Activated T-helper 1 cell treated with Interleukin-2 at 50 U/mL for 16 hours (primary cell): ENCODE results near the gene BANF2.
"Not testable (repeated sequence)": the region's sequence is repeated elsewhere in the genome, so short reads cannot be mapped to it uniquely, and the experiment has no call there.

ENCODE experiments used
- DNase-seq: peaks from one replicate; pipeline ENCODE4 v3.0.0-alpha.2; 2020; ENCODE audit warnings: low read depth

BANF2 gene

DNA sequence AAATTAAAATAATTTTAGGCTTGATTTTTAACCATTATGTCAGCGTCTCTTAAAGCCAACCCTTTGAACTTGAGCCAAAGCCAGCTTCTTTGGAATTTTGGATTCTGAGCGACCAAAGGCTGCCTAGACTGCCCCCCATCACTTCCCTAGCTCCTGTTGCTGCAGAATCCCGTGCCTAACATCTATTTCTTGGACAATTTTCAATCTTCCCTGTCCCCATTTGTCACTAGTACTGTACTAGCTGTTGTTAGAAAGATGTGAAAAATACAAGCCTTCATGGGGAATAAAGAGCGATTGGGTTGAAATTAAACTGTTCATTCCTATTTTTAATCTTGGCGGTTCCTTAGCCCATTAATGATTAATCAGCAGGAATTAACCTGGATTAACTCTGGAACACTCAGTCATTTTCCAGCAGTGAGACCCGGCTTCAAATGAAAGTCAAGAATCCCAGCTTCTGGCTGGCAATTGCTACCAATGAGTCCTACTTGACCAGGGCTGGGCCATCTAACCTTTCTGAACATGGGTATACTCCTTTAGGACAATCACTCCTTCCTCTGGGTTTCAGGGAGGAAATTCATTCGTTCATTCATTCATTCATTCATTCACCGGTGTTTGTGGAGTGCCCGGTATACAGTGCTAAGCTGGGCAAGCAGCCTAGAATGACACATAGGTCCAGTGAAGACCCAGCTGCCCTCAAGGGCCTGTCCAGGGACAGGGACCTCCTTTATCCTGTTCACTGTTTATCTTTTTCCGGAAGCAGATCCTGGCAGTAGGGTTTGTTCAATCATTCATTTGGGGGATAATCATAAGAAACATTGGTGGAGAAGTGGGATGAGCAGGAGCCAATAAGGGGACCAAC, 16.3 kb upstream of the BANF2 start:
- DNase-seq: no peak

DNA sequence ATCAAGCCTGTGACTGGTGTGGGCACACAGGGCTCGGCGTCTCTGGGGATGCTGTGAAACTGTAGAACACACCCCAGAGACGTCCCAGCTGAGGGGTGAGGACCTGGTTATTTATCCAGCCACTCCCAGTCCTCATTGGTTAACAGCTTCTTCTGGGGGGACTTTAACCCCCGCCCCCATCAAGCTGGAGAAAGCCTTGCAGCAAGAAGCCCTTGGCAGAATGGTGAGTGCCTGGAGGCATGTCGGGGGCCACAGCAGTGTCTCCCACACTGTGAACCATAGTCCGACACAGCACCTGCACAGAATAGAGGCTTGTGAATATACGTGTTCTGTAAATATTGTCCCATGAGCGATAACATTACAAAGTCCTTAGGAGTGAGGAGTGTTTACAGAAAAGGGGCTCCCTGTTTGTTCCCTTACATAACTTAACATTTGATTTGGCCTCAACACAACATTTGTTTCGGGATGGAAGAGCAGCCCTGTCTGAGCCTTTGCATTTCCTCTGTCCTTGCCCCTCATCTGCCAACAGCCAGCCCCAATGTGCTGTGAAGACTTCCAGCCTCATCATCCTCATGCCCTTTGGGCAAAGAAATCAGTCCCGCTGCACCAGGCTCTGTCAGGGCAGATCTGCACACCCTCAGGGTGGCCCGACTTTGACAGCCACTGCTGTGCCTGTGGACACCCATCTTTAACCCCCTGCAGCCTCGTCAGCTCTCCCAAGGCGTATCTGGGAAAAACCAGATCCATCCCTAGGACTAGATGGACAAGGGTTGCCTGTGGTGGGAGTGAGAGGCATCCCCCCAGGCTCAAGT, 15.5 kb upstream of the BANF2 start:
- no peak for DNase-seq

DNA sequence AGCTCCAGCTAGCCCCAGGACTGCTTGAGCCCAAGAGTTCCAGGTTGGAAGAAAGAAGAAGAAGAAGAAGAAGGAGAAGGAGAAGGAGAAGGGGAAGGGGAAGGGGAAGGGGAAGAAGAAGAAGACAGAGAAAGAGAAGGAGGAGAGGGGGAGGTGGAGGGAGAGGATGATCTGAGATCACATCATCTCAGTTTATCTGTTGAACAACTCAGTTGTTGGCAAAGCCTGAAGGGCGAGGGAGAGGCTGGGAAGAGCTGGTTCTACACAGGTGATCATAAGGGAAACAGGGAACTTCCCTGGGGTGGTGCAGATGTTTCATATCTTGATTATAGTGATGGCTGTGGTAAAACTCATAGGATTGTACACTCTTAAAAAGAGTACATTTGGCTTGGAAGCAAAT, 14.6 kb upstream of the BANF2 start:
- DNase-seq: no peak

DNA sequence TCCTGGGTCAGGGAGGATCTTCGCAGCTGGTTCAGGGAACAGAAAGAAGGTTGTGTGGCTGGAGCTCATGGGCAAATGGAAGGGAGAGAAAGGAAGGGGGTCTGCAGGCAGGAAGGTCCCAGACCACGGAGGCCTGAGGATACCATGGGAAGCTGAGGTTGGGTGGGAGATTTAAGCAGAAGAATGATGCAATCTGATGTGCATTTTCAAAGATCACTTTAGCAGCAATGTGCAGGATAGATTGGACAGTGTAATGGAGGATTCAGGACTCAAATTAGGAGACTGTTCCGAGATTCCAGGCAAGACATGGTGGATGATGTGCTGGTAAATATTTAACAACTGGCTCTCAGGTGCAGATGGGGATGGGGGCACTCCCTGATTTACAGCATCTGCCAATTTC, 12.0 kb upstream of the BANF2 start:
- no peak for DNase-seq

DNA sequence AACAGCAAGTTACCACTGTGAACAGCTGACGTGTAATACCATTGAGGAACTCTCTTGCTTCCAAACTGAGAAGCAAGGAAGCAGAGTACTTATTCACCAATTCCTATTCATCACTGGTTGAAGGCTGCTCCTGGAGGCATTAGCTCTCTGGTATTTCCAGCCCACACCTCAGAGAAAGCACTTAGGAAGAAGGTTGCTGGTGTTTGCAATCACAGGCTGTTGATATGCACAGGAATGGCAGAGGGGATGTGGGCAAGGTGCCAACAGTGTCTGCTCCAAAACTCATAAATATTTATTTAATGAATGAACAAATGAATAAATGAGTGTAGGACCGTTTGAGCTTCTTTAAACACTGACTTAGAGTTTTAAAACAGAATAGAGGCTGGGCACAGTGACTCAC, 10.8 kb upstream of the BANF2 start:
- no peak for DNase-seq

DNA sequence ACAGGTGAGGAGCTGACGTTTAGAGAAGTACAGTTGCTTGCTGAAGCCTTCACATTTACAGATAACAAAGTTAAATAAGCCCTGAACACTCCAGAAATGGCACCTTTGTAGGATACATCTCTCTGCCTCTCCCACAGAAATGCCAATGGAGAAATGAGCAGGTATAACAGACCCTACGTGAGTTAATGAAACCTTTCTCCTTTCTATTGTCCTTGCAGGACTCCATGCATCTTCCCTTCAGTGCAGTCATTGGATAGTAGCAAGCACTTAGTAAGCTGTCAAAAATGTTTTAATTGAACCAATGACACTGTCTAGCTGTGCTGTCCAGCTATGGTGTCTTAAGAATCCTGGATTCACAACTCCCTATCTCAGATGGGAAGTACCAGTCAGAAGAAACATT, 9.6 kb upstream of the BANF2 start:
- DNase-seq: no peak

DNA sequence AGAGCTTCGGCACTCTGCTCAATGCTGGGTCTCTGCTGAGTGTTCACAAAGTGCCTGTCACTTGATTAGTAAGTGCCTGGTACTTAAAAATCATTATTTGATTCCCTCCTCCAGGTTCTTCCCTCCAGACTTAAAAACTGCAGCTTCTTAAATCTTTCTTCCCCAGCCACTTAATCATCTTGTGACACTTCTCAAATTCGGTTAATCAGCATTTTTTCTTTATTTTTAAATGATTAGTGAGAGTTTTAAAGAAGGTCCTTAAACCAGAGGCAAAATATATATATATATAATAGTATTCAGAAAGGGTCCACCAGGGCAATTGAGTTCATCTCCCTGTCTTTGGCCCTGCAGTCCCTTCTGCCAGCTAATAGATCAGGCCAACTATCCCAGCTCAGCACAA, 8.0 kb upstream of the BANF2 start:
- no peak for DNase-seq

DNA sequence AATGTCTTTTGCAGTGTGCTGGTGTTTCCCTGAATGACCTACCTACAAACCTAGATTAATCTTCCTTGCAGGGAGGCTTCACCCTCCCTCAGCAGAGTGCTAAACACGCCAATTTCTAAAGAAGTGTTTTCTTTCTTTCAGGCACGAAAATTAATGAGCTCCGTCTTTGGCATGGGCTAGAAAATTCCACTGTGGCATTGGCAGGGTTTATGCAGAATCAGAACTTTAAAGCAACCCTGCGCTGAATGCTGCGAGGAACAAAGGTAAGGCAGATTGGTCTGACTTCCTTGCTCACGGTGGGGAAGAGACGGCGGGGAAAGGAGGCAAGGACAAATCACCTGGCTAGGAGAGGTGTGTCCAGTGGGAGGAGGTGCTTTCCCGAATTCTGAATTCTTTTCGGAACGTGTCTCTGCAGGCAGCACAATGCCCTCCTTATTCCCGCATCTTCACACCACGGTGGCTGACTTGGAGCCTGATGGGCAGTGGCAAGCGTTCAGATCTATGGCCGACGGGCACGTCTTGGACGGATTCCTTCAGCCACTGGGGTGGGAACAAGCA, 6.2 kb upstream of the BANF2 start:
- DNase-seq: no peak

DNA sequence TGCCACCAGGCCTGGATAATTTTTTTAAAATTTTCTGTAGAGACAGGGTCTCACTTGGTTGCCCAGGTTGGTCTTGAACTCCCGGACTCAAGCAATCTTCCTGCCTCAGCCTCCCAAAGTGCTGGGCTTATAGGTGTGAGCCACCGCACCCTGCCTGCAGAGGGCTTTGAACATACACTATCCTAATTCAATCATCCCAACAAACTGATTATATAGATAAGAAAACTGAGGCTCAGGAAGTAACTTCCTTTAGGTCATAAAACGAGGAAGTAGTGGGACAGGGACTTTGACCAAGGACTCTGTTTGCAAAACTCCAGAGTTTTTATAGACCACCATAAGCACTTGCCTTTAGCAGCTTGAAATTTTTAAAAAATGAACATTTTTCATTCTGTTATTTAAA, 5.0 kb upstream of the BANF2 start:
- DNase-seq: no peak

DNA sequence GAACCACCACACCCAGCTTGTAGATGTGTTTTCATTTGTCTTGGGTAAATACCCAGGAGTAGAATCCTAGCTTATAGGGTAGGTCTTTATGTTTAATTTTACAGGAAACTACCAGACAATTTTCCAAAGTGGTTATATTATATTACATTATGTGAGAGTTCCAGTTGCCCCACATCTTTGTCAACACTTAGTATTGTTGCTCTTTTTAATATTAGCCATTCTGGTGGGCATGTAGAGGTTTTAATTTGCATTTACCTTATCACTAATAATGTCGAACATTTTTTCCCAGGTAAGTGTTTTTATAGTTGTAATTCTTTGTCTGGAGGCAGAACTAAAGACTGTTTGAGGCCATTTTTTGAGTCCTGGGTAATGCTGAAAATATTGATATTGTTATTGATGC, 3.5 kb upstream of the BANF2 start:
- DNase-seq: no peak

DNA sequence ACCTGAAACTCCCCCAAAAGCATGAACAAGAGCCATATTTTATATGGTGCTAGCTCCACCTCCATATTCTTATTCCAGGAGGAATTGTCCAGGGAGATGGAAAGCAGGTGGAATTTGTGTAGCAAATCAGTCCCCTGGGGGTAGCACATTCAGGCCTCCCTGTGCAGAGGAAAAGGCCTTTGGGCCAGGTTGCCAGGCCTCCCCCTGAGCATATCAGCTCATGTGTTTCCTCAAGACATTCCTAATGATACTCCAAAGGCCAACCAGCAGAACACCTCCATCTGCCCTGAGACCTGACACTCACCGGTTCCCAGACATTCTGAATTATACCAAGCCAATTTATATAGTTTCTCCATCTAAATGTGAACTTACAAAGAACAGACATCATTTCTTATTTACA, 2.6 kb upstream of the BANF2 start:
- DNase-seq: no peak

DNA sequence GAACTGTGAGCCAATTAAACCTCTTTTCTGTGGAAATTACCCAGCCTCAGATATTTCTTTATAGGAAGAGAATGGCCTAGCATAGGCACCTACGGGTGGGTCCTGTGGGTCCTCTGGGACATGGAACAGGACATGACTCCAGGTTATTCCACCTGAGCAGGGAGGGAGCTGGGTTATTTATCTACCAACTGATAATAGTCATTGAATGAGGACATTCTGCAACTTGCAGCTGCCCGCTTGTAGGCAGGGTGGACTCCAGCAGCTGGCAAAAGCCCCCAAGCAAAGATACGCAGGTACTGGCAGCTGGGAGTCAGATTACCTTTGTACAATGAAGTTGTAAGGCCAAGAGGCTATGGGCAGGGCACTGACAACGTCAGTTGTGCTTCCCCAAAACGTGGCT, 1.4 kb upstream of the BANF2 start:
- no peak for DNase-seq

DNA sequence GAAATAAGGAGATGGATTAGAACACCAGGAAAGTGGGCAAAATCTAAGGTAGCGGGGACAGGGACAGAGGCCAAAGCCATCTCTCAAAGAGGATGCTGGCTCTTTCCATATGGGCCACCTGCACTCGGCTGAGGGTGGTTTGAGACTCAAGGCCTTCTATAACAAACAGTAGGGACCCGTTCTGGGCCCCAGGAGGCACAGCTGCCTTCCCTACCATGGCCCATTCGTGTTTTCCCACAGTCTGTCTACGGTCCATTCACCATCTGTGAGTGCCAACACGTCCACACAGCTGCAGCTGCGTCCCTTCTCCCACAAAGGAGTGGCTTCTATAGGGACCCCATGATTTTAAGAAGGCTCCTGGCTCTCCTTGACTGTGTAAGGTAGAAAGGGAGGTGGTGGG, 871 bp downstream of the BANF2 start:
- no peak for DNase-seq

DNA sequence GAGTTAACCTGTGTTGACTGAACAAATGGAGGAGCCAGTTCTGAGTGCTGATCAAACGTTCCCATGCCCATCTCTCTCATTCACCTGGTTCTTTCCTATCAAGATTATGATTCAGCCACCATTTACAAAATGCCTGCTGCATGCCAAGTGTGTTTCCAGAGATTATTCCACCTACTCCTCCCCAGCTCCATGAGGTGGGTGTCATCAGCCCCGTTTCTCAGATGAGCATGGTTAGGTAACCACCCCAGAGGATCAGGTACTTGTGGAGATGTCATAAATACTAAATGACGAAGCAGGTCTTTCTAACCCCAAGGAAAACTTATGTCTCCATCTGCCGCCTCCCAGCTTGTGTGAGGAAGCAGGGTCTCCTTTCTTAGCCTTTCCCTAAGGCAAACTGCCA, 2.1 kb downstream of the BANF2 start:
- no peak for DNase-seq

DNA sequence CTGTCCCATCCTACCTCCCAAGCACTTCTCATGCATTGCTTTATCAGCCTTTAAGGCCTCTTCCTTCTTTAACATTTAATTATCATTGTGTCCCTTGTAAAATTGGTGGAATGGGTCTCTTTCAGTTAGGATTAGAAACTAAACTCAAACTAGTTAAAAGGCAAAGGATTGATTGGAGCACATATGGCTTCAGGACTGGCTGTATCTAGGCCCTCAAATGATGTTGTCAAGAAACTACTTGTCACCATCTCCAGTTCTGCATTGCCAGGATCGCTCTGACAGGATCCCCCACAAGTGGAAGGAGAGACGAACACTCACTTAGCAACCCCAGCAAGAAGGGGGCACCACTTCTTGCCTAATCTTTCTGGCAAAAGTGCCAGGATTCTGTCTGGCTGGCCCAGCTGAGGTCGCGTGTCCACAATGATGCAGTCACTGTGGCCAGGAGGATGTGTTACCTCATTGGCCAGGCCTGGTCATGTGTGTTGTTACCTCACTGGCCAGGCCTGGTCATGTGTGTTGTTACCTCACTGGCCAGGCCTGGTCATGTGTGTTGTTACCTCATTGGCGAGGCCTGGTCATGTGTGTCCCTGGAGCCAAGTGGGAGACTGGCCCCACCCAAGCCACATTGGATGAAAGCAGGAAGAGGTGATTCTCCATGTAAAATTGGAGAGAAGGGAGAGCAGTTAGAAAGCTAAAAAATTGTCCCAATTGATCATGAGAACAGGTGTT, 5.0 kb downstream of the BANF2 start:
- DNase-seq: no peak

DNA sequence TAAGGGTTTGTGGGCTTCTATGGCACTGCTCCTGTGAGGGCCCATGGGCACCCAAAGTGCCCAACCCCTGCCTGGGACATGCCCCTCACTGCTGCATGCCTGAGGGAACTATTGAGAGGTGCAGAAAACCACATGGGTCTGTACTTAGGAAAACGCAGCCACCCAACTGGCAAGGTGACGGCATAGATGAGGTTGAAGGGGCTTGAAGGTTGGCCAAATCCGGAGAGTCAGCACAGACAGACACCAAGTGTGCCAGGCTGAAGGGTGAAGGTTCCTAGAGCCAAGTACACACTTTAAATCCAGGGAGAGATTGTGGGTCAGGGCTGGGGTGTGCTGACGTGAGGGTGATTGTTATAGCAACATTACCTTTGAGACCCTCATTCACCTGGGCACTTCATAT, 6.2 kb downstream of the BANF2 start:
- DNase-seq: no peak

DNA sequence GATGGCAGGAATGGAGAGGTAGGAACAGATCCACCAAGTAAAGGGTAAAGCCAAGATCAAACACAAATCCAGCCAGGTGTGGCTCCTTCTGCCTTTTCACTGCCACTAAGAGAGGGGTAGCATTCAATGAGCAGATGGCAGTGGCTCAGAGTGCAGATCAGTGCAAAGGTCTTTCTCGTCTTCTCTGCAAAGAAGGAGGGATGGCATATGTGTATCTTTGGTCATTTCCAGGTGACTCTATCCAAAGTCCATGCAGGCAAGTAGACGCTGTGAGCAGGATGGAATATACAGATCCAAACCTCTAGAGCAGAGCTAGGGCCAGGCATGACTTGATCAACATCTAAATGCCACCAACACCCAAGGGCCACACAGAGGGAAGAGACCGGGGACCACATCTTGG, 6.9 kb downstream of the BANF2 start:
- DNase-seq: no peak

DNA sequence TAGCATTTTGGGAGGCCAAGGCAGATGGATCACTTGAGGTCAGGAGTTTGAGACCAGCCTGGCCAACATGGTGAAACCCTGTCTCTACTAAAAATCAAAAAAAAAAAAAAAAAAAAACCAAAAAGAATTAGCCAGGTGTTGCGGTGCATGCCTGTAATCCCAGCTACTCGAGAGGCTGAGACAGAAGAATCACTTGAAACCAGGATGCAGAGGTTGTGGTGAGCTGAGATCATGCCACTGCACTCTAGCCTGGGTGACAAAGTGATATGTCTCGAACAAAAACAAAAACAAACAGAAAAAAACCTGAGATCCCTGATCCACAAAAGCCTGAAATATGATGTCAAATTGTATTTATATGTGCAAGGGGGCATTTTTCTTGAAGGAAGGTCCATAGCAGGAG, 8.2 kb downstream of the BANF2 start:
- DNase-seq: not testable (repeated sequence)

DNA sequence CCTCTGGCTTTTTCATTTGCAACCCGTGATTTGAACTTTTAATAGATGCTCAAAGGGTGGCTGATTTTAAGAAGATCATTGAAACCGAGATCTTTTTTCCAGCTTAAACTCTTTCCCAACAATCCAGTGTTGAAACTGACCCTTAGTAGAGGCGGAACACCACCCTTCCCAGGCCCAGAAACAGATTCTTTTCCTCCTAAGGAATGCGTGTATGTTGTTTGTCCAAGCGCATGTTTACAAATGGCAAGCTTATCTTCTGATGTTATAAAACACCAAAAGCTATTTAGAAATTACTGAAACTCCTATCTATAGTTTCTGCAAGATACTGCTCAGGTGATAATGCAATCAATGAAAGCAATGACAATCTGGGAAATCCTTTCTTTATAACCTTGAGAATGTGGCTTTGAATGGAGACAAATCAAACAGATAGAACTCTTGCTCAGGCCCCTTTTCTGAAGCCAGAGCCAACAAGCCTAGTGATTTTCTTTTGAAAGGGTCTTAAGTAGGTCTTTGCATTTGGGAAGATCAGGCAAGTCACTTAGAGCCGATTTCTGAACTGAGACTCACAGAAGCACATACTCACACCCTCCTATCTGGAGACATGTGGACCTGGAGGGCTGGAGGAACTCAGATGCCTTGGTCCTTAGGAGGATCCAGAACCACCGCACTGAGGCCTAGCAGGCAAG, 9.1 kb downstream of the BANF2 start:
- DNase-seq: no peak

DNA sequence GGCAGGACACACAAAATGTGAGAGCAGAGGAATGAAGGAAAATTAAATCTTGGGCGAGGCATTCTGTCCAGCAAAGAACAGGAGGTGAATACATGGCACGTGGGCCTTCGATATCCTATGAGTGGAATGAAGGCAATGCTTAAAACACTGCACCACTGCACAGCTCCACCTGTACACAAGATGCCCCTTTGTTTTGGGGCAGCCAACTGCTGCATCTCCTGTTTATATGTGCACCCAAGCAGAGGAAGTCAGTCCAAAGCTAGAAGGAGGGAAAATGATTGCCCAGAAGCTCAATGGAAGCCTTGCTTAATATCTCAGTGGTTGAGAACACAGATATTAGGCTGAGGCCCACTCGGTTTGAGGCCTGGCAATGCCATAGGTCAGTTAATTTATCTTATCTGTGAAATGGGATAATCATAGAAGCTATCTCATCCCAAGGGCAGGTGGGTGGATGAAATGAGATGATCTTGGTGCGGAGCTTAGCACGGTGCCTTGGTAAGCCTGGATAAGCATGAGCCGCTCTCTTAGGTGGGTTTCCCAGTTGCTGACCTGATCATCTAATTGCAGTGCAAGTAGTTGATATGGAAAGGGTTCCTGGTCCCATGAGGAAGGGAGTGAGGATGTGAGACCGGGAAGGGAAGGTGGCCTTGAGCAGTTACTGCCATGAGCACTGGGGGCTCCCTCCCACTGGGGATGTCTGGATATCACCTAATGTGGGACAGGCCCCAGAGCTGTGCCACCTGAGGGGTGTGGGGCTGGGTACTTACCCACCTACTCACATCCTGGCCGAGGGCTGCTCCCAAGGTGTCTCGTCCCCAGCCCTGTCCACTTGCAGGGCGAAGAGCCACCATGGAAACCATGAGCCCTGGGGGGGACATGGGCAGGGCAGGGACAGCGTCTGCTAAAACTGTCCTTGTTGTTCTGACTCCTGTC, 9.9 kb downstream of the BANF2 start:
- DNase-seq: no peak
